ENCODE results near the gene ALDH2.
"Not testable (repeated sequence)": the region's sequence is repeated elsewhere in the genome, so short reads cannot be mapped to it uniquely, and the experiment has no call there.

ALDH2 gene

GRCh38 chr12:111759991-111760390 is 6.7 kb upstream of the ALDH2 start:
- DNase-seq = no peak

GRCh38 chr12:111761099-111761498 is 5.6 kb upstream of the ALDH2 start:
- DNase-seq = no peak

- no peak for DNase-seq
These were observed 5.0 kb upstream of the ALDH2 start for GRCh38 chr12:111761706-111762105.

GRCh38 chr12:111763552-111763951 is 3.2 kb upstream of the ALDH2 start:
- not testable (repeated sequence) for DNase-seq

- DNase-seq = no peak
These were observed 2.5 kb upstream of the ALDH2 start for GRCh38 chr12:111764120-111764821.

- no peak for DNase-seq
These were observed 827 bp downstream of the ALDH2 start for GRCh38 chr12:111767362-111768158.

GRCh38 chr12:111768159-111768895 is 1.6 kb downstream of the ALDH2 start:
- DNase-seq = no peak

- DNase-seq = no peak
These were observed 2.9 kb downstream of the ALDH2 start for GRCh38 chr12:111769599-111769998.

GRCh38 chr12:111773801-111774551 is 7.2 kb downstream of the ALDH2 start:
- no peak for DNase-seq

- no peak for DNase-seq
These were observed 8.8 kb downstream of the ALDH2 start for GRCh38 chr12:111775205-111776193.

GRCh38 chr12:111776836-111777344 is 10.2 kb downstream of the ALDH2 start:
- no peak for DNase-seq

GRCh38 chr12:111777345-111778045 is 10.8 kb downstream of the ALDH2 start:
- DNase-seq = no peak

GRCh38 chr12:111780166-111780565 is 13.4 kb downstream of the ALDH2 start:
- no peak for DNase-seq

- no peak for DNase-seq
These were observed 13.9 kb downstream of the ALDH2 start for GRCh38 chr12:111780615-111781014.

GRCh38 chr12:111781085-111781658 is 14.4 kb downstream of the ALDH2 start:
- DNase-seq = no peak

GRCh38 chr12:111783046-111783445 is 16.3 kb downstream of the ALDH2 start:
- no peak for DNase-seq

GRCh38 chr12:111784953-111785352 is 18.2 kb downstream of the ALDH2 start:
- no peak for DNase-seq

GRCh38 chr12:111785651-111786050 is 18.9 kb downstream of the ALDH2 start:
- DNase-seq = no peak

- DNase-seq = no peak
These were observed 21.5 kb downstream of the ALDH2 start for GRCh38 chr12:111788178-111788654.

GRCh38 chr12:111789779-111790178 is 23.0 kb downstream of the ALDH2 start:
- DNase-seq = no peak
